ENCODE results near the gene HIP1R. TPM values are rescaled to one million over a fixed set of nuclear protein-coding genes. Genes with fewer than 3 reads are reported as not detected.

Gene HIP1R
- total RNA-seq, 1 donor from 2014 or later = 31.3 TPM

- Mint-ChIP-seq H3K36me3 (ENCODE audit: unreplicated experiment) (no peaks in the 10 kb centered on the region), H3K27me3 (ENCODE audit: unreplicated experiment) (no peaks in the 10 kb centered on the region), H3K9me3 (ENCODE audit: unreplicated experiment) (no peaks in the 10 kb centered on the region), H3K27ac (ENCODE audit: unreplicated experiment) (no peak overlapping the region), H3K4me3 (ENCODE audit: unreplicated experiment) (no peak overlapping the region), H3K4me1 (ENCODE audit: unreplicated experiment) (peaks cover 15% of the 10 kb centered on the region)
- DNase-seq (ENCODE audit: extremely low spot score, unreplicated experiment) = no peak
- no peak for TF ChIP-seq CTCF (IDR thresholded peaks at IDR 0.05)
Observed at GRCh38 chr12:122855928-122856831, 20.9 kb downstream of the HIP1R start.

GRCh38 chr12:122856999-122857671, 21.9 kb downstream of the HIP1R start:
- H3K36me3 Mint-ChIP-seq (ENCODE audit: unreplicated experiment) = no peaks in the 10 kb centered on the region
- TF ChIP-seq CTCF (IDR thresholded peaks at IDR 0.05) = no peak
- no peak overlapping the region for H3K27ac Mint-ChIP-seq (ENCODE audit: unreplicated experiment)
- no peak for DNase-seq (ENCODE audit: extremely low spot score, unreplicated experiment)
- H3K4me1 Mint-ChIP-seq (ENCODE audit: unreplicated experiment) = peaks cover 11% of the 10 kb centered on the region
- H3K27me3 Mint-ChIP-seq (ENCODE audit: unreplicated experiment) = no peaks in the 10 kb centered on the region
- no peaks in the 10 kb centered on the region for H3K9me3 Mint-ChIP-seq (ENCODE audit: unreplicated experiment)
- H3K4me3 Mint-ChIP-seq (ENCODE audit: unreplicated experiment) = no peak overlapping the region

- Mint-ChIP-seq H3K36me3 (ENCODE audit: unreplicated experiment) (peaks cover 2% of the 10 kb centered on the region), H3K4me3 (ENCODE audit: unreplicated experiment) (no peak overlapping the region), H3K9me3 (ENCODE audit: unreplicated experiment) (no peaks in the 10 kb centered on the region), H3K4me1 (ENCODE audit: unreplicated experiment) (peaks cover 5% of the 10 kb centered on the region), H3K27me3 (ENCODE audit: unreplicated experiment) (no peaks in the 10 kb centered on the region), H3K27ac (ENCODE audit: unreplicated experiment) (no peak overlapping the region)
- TF ChIP-seq CTCF (IDR thresholded peaks at IDR 0.05) = no peak
- no peak for DNase-seq (ENCODE audit: extremely low spot score, unreplicated experiment)
Observed at GRCh38 chr12:122858171-122858570, 22.9 kb downstream of the HIP1R start.

- TF ChIP-seq CTCF (IDR thresholded peaks at IDR 0.05) = no peak
- H3K9me3 Mint-ChIP-seq (ENCODE audit: unreplicated experiment) = no peaks in the 10 kb centered on the region
- no peaks in the 10 kb centered on the region for H3K27me3 Mint-ChIP-seq (ENCODE audit: unreplicated experiment)
- no peak overlapping the region for H3K27ac Mint-ChIP-seq (ENCODE audit: unreplicated experiment)
- peaks cover 2% of the 10 kb centered on the region for H3K36me3 Mint-ChIP-seq (ENCODE audit: unreplicated experiment)
- peaks cover 5% of the 10 kb centered on the region for H3K4me1 Mint-ChIP-seq (ENCODE audit: unreplicated experiment)
- no peak for DNase-seq (ENCODE audit: extremely low spot score, unreplicated experiment)
- H3K4me3 Mint-ChIP-seq (ENCODE audit: unreplicated experiment) = no peak overlapping the region
Observed at GRCh38 chr12:122858591-122859302, 23.5 kb downstream of the HIP1R start.
